Hepatocyte (in vitro differentiated cells): ENCODE data around the gene EPC2. TPM values are rescaled to one million over a fixed set of nuclear protein-coding genes. Genes with fewer than 3 reads are reported as not detected.

Experiments
- DNase-seq: peaks from one replicate; pipeline ENCODE4 v3.0.0-alpha.2; 2016; ENCODE audit warnings: low spot score
- H2AFZ ChIP-seq: fragments of 200-600 bp; sonication (generic); 2 replicates; pipeline ENCODE4 v1.6.0; 2016; ENCODE audit warnings: antibody characterized with exemption, mild to moderate bottlenecking
- H3K27ac ChIP-seq: fragments of 200-600 bp; sonication (generic); 2 replicates; pipeline ENCODE4 v1.5.1; 2016; ENCODE audit warnings: mild to moderate bottlenecking
- H3K27me3 ChIP-seq: fragments of 200-600 bp; sonication (generic); 2 replicates; pipeline ENCODE4 v1.6.1; 2016
- H3K36me3 ChIP-seq: fragments of 200-600 bp; sonication (generic); replicated peaks from 2 replicates; pipeline ENCODE4 v1.5.1; 2016; ENCODE audit warnings: low read depth; ENCODE audit not compliant: insufficient read depth
- H3K4me1 ChIP-seq: fragments of 200-600 bp; sonication (generic); 2 replicates; pipeline ENCODE4 v1.5.1; 2016; ENCODE audit warnings: mild to moderate bottlenecking, moderate library complexity; ENCODE audit not compliant: insufficient read depth
- H3K4me2 ChIP-seq: fragments of 200-600 bp; sonication (generic); 2 replicates; pipeline ENCODE4 v1.6.0; 2016
- H3K4me3 ChIP-seq: fragments of 200-600 bp; sonication (generic); 2 replicates; pipeline ENCODE4 v1.5.1; 2016; ENCODE audit warnings: mild to moderate bottlenecking
- H3K79me2 ChIP-seq: fragments of 200-600 bp; sonication (generic); 2 replicates; pipeline ENCODE4 v1.6.0; 2017; ENCODE audit warnings: mild to moderate bottlenecking
- H3K9me2 ChIP-seq: fragments of 200-600 bp; sonication (generic); replicated peaks from 2 replicates; pipeline ENCODE4 v1.6.0; 2017; ENCODE audit warnings: mild to moderate bottlenecking; ENCODE audit not compliant: insufficient read depth
- H3K9me3 ChIP-seq: fragments of 200-600 bp; sonication (generic); 2 replicates; pipeline ENCODE4 v1.5.1; 2016; ENCODE audit warnings: low read depth, mild to moderate bottlenecking
- H4K20me1 ChIP-seq: fragments of 200-600 bp; sonication (generic); 2 replicates; pipeline ENCODE4 v1.6.0; 2016; ENCODE audit warnings: mild to moderate bottlenecking; ENCODE audit not compliant: insufficient read depth, poor library complexity, severe bottlenecking
- CTCF ChIP-seq: fragments of 200-600 bp; sonication (generic); IDR thresholded peaks from 2 replicates; pipeline ENCODE4 v1.5.1; 2016; ENCODE audit warnings: antibody characterized with exemption, mild to moderate bottlenecking; ENCODE audit not compliant: poor library complexity
- EZH2 ChIP-seq: fragments of 200-600 bp; sonication (generic); IDR thresholded peaks from 2 replicates; pipeline ENCODE4 v1.6.1; 2016; ENCODE audit warnings: antibody characterized with exemption, mild to moderate bottlenecking, borderline replicate concordance
- EZH2phosphoT487 ChIP-seq: fragments of 200-600 bp; sonication (generic); IDR thresholded peaks from one replicate; pipeline ENCODE4 v1.6.1; 2018; ENCODE audit warnings: antibody characterized with exemption, mild to moderate bottlenecking, low read depth, moderate library complexity; ENCODE audit not compliant: unreplicated experiment, severe bottlenecking
- WGBS: methylation state at CpG from one replicate; pipeline ENCODE4 v1.1.6; 2016; ENCODE audit warnings: low lambda C conversion rate; ENCODE audit errors: missing lambda C conversion rate; 5-methylcytosine and 5-hydroxymethylcytosine counted together
- polyA plus RNA-seq: library from polyadenylated mRNA; unstranded; fragments of >200 nt; fragmentation: Nextera tagmentation; extraction: Ambion mirVana; gene quantifications from 2 replicates; pipeline ENCODE4 v1.2.1, GENCODE V29; 2016
- total RNA-seq: library from RNA; depleted of rRNA; stranded (reverse); fragments of >200 nt; gene quantifications from 2 replicates; pipeline ENCODE4 v1.2.3, GENCODE V29; 2014

EPC2 gene
- total and polyA plus RNA-seq, 2 experiments from 2014 or later = 2.6 to 37.8 TPM

DNA sequence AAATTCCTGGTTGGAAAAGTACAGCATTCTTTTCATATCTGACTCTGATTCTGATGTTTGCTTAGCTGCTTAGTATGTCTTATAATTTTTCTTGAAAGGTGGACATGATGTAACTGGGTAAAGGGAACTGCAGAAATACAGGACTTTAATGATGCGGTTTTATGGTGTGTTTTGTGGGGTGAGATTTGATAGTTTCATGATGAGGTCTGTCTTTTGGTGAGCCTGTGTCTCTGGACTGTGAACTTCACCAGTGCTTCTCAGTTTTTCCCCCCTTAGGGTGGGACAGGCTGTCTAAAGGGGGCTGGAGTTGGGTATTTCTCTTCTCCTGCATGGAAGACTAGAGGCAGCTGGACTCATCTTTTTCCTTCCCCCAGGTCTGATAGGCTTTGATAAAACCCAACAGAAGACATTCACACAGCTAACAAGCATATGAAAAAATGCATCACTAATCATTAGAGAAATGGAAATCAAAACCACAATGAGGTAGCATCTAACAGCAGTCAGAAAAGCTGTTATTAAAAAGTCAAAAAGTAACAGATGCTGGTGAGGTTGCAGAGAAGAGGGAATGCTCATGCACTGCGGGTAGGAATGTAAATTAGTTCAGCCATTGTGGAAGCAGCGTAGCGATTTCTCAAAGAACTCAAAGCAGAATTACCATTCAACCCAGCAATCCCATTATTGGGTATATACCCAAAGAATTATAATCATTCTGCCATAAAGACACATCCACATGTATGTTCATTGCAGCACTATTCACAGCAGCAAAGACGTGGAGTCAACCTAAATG is 77.6 kb downstream of the EPC2 start:
- Histone ChIP-seq H3K27me3 (no peaks in the 10 kb centered on the region), H2AFZ (no peak overlapping the region), H3K27ac (no peak overlapping the region), H3K4me1 (peaks cover 12% of the 10 kb centered on the region), H3K79me2 (peaks cover 95% of the 10 kb centered on the region), H3K9me2 (no peaks in the 10 kb centered on the region), H3K36me3 (no peaks in the 10 kb centered on the region), H4K20me1 (peaks cover 75% of the 10 kb centered on the region), H3K4me3 (no peak overlapping the region), H3K4me2 (no peak overlapping the region), H3K9me3 (peaks cover 3% of the 10 kb centered on the region)
- WGBS = 85% methylated on average over 5 of the region's 5 CpGs
- TF ChIP-seq CTCF (no peak), EZH2 (no peak), EZH2phosphoT487 (no peak)
- no peak for DNase-seq

DNA sequence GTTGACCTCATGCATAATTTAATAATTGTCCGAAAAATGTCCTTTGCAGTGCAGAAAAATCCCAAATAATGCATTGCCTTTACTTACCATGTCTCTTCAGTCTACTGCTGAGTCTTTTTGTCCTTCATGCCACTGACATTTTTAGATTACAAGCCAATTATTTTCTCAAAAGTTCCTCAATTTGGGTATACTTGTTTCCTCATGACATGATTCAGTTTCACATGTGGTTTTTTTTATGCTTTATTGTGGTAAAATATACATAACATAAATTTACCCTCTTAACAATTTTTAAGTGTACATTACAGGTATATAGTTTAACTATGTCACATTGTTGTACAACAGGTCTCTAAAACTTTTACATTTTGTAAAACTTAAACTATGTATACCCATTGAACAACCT is 81.0 kb downstream of the EPC2 start:
- no peak for TF ChIP-seq CTCF
- TF ChIP-seq EZH2phosphoT487 = no peak
- TF ChIP-seq EZH2 = no peak
- Histone ChIP-seq H3K9me3 (no peaks in the 10 kb centered on the region), H3K79me2 (peaks cover 91% of the 10 kb centered on the region), H3K27ac (no peak overlapping the region), H3K27me3 (no peaks in the 10 kb centered on the region), H2AFZ (no peak overlapping the region), H3K36me3 (no peaks in the 10 kb centered on the region), H3K4me3 (no peak overlapping the region), H4K20me1 (peaks cover 68% of the 10 kb centered on the region), H3K4me2 (no peak overlapping the region), H3K4me1 (peaks cover 12% of the 10 kb centered on the region), H3K9me2 (no peaks in the 10 kb centered on the region)
- WGBS = 96% methylated on average over 1 of the region's 1 CpG
- DNase-seq = no peak

- H4K20me1 ChIP-seq = peaks cover 70% of the 10 kb centered on the region
- H3K79me2 ChIP-seq = peaks cover 95% of the 10 kb centered on the region
- H2AFZ ChIP-seq = no peak overlapping the region
- H3K9me2 ChIP-seq = no peaks in the 10 kb centered on the region
- no peak overlapping the region for H3K4me2 ChIP-seq
- H3K4me3 ChIP-seq = no peak overlapping the region
- peaks cover 10% of the 10 kb centered on the region for H3K4me1 ChIP-seq
- no peak for DNase-seq
- H3K36me3 ChIP-seq = no peaks in the 10 kb centered on the region
- H3K27ac ChIP-seq = no peak overlapping the region
- TF ChIP-seq EZH2 (no peak), EZH2phosphoT487 (no peak), CTCF (no peak)
- H3K27me3 ChIP-seq = no peaks in the 10 kb centered on the region
- WGBS = 87% methylated on average over 3 of the region's 3 CpGs
- no peaks in the 10 kb centered on the region for H3K9me3 ChIP-seq
Observed at GRCh38 chr2:148726228-148726627, 81.7 kb downstream of the EPC2 start.
